BLaER1 treated with 17β-estradiol and CSF1 and Interleukin-3, amounts not matched to agents 10 nM and 100 nM (cell line): ENCODE measurements around the gene TLCD4.

Experiments used
- H3K27ac ChIP-seq, 11 experiments: shearing (Covaris generic); formaldehyde crosslinking; 2 replicates each; pipeline ENCODE4 v1.8.1; 2022
- H3K27me3 ChIP-seq, 11 experiments: shearing (Covaris generic); formaldehyde crosslinking; 2 replicates each; pipeline ENCODE4 v1.8.1; 2022
- H3K36me3 ChIP-seq, 11 experiments: shearing (Covaris generic); formaldehyde crosslinking; 2 replicates each; pipeline ENCODE4 v1.8.1; 2022
- H3K4me1 ChIP-seq, 10 experiments: shearing (Covaris generic); formaldehyde crosslinking; 2 replicates each; pipeline ENCODE4 v1.8.1; 2022
- H3K4me2 ChIP-seq, 11 experiments: shearing (Covaris generic); formaldehyde crosslinking; 2 replicates each; pipeline ENCODE4 v1.8.1; 2022
- H3K4me3 ChIP-seq, 10 experiments: shearing (Covaris generic); formaldehyde crosslinking; 2 replicates each; pipeline ENCODE4 v1.8.1; 2022
- H3K9ac ChIP-seq, 11 experiments: shearing (Covaris generic); formaldehyde crosslinking; 2 replicates each; pipeline ENCODE4 v1.8.1; 2022
- H3K9me3 ChIP-seq, 11 experiments: shearing (Covaris generic); formaldehyde crosslinking; replicated peaks in 1 of 11; 2 replicates each; pipeline ENCODE4 v1.8.1; 2022
- H4K20me1 ChIP-seq, 11 experiments: shearing (Covaris generic); formaldehyde crosslinking; 2 replicates each; pipeline ENCODE4 v1.8.1; 2022
- Cebpa-rat ChIP-seq, 11 experiments: shearing (Covaris generic); IDR thresholded peaks; 2 replicates each; pipeline ENCODE4 v1.8.1; 2022

The TLCD4 gene, protein sequence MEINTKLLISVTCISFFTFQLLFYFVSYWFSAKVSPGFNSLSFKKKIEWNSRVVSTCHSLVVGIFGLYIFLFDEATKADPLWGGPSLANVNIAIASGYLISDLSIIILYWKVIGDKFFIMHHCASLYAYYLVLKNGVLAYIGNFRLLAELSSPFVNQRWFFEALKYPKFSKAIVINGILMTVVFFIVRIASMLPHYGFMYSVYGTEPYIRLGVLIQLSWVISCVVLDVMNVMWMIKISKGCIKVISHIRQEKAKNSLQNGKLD

DNA sequence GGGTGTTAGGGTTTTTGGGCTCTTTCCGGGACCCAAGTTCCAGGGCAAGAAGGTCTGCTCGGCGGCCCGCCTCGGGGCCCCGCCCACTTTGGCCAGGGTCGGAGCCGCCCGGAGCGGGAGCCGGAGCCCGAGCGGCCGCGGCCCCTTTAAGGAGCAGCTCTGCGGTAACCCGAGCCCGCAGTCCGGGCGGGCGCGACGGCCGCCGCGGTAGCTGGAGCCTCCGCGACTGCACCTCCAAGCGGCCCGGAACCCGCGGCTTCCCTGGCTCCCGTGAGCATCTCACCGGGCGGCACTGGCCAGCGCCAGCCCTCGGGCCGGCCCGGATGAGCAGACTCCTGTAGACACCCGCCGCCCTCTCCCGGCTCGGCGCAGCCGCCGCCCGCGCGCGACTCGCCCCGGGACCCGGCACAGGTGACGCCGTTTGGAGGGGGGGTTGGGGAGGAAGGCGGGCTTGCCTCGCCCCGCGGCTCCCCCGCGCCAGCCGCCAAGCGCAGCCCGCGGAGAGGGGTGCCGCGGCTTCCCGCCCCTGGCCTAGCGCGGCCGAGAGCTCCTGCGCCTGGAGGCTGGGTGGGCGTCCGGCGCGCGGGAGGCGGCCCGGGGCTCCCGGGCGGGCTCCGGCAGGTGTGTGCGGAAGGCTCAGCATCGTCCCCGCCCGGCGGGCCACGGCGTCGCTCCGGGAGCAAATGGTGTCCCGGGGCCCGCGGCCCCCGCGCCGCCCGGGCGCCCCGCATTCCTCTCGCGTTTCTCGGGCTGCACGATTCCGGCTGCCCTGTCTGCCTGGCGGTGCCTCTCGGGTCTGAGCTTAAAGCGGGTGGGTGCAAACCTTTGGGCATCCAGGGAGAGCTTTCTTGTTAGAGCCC, at the start of gene TLCD4:
Gene TLCD4, plus strand, starts transcription at position 149 of the 860 bp plus-strand sequence. CDS start 26,547 bp downstream, outside the sequence.
- Histone ChIP-seq H3K4me2 (peak within 1 kb of the TSS; percentile 92 to 100 (median 99)), H3K27me3 (peaks cover 42 to 55% (median 51%) of the 10 kb centered on the region in 11 experiments), H3K9ac (peak within 1 kb of the TSS; percentile 46 to 76 (median 68)), H3K4me3 (peak within 1 kb of the TSS; percentile 70 to 82 (median 73)), H3K4me1 (peaks cover 0 to 15% (median 12%) of the 10 kb centered on the region in 10 experiments; a peak in 12 of 20 replicates), H3K9me3 (no peaks in the 10 kb centered on the region), H3K36me3 (no peaks in the 10 kb centered on the region), H4K20me1 (peaks cover 0 to 11% (median 0%) of the 10 kb centered on the region in 11 experiments; a peak in 3 of 22 replicates), H3K27ac (peak within 1 kb of the TSS in 2 of 11 experiments; percentile 11 to 38; a peak in 2 of 22 replicates)
- TF ChIP-seq Cebpa-rat (IDR thresholded peaks at IDR 0.05): no peak

GRCh38 chr1:95067568-95067967, 49.6 kb upstream of the TLCD4 start:
- Histone ChIP-seq H3K27ac (0 out of 22 replicates have a peak overlapping the region, but pooled peaks of 1 of the 11 experiments have one; percentile 13), H3K4me3 (no peak overlapping the region), H4K20me1 (no peaks in the 10 kb centered on the region), H3K9ac (no peak overlapping the region), H3K4me1 (peaks cover 9 to 31% (median 21%) of the 10 kb centered on the region in 10 experiments), H3K36me3 (peaks cover 10 to 31% (median 24%) of the 10 kb centered on the region in 11 experiments; a peak in 21 of 22 replicates), H3K9me3 (no peaks in the 10 kb centered on the region), H3K27me3 (no peaks in the 10 kb centered on the region), H3K4me2 (peak overlapping the region in 5 of 11 experiments; percentile 21 to 56 (median 38); a peak in 4 of 22 replicates)
- no peak for TF ChIP-seq Cebpa-rat (IDR thresholded peaks at IDR 0.05)

GRCh38 chr1:95068956-95069709, 48.0 kb upstream of the TLCD4 start:
- TF ChIP-seq Cebpa-rat (IDR thresholded peaks at IDR 0.05): no peak
- Histone ChIP-seq H3K4me3 (no peak overlapping the region), H3K9ac (no peak overlapping the region), H4K20me1 (no peaks in the 10 kb centered on the region), H3K9me3 (no peaks in the 10 kb centered on the region), H3K27ac (no peak overlapping the region), H3K4me1 (peaks cover 17 to 38% (median 28%) of the 10 kb centered on the region in 10 experiments), H3K27me3 (no peaks in the 10 kb centered on the region), H3K36me3 (peaks cover 2 to 15% (median 10%) of the 10 kb centered on the region in 11 experiments; a peak in 18 of 22 replicates), H3K4me2 (no peak overlapping the region)

- Histone ChIP-seq H3K27ac (no peak overlapping the region), H3K9ac (no peak overlapping the region), H4K20me1 (no peaks in the 10 kb centered on the region), H3K4me3 (no peak overlapping the region), H3K9me3 (no peaks in the 10 kb centered on the region), H3K27me3 (no peaks in the 10 kb centered on the region), H3K36me3 (peaks cover 0 to 9% (median 6%) of the 10 kb centered on the region in 11 experiments; a peak in 13 of 22 replicates), H3K4me2 (no peak overlapping the region), H3K4me1 (peaks cover 17 to 38% (median 28%) of the 10 kb centered on the region in 10 experiments)
- TF ChIP-seq Cebpa-rat (IDR thresholded peaks at IDR 0.05): no peak
Observed at GRCh38 chr1:95069710-95070093, 47.5 kb upstream of the TLCD4 start.

- Histone ChIP-seq H3K9ac (peak overlapping the region in 7 of 11 experiments; percentile 82 to 89 (median 88); a peak in 10 of 22 replicates), H3K27me3 (no peaks in the 10 kb centered on the region), H3K4me3 (peak overlapping the region; percentile 53 to 82 (median 70); a peak in 16 of 20 replicates), H3K27ac (peak overlapping the region in 3 of 11 experiments; percentile 75 to 94 (median 82); a peak in 3 of 22 replicates), H3K9me3 (no peaks in the 10 kb centered on the region), H3K4me1 (peaks cover 17 to 37% (median 26%) of the 10 kb centered on the region in 10 experiments), H3K4me2 (peak overlapping the region; percentile 76 to 94 (median 84)), H3K36me3 (peaks cover 0 to 7% (median 0%) of the 10 kb centered on the region in 11 experiments; a peak in 3 of 22 replicates), H4K20me1 (no peaks in the 10 kb centered on the region)
- TF ChIP-seq Cebpa-rat (IDR thresholded peaks at IDR 0.05): no peak
Observed at GRCh38 chr1:95071539-95071938, 45.6 kb upstream of the TLCD4 start.

GRCh38 chr1:95072117-95072516, 45.0 kb upstream of the TLCD4 start:
- no peaks in the 10 kb centered on the region for H4K20me1 ChIP-seq
- no peaks in the 10 kb centered on the region for H3K9me3 ChIP-seq
- H3K27me3 ChIP-seq: no peaks in the 10 kb centered on the region
- peak overlapping the region; percentile 75 to 94 (median 85); a peak in 21 of 22 replicates for H3K27ac ChIP-seq
- peak overlapping the region; percentile 53 to 82 (median 70) for H3K4me3 ChIP-seq
- H3K4me1 ChIP-seq: peaks cover 15 to 32% (median 20%) of the 10 kb centered on the region in 10 experiments
- no peak for TF ChIP-seq Cebpa-rat (IDR thresholded peaks at IDR 0.05)
- H3K36me3 ChIP-seq: peaks cover 0 to 7% (median 0%) of the 10 kb centered on the region in 11 experiments; a peak in 3 of 22 replicates
- peak overlapping the region; percentile 76 to 94 (median 84) for H3K4me2 ChIP-seq
- H3K9ac ChIP-seq: peak overlapping the region; percentile 81 to 89 (median 84); a peak in 21 of 22 replicates

GRCh38 chr1:95072532-95073419, 44.4 kb upstream of the TLCD4 start, which contains the start of gene ALG14:
Gene ALG14, minus strand, starts transcription at chr1:95072951. Its CDS starts 53 bp downstream, at chr1:95072898.
- Histone ChIP-seq H3K4me3 (peak within 1 kb of the TSS; percentile 53 to 82 (median 70)), H3K4me1 (peaks cover 14 to 25% (median 18%) of the 10 kb centered on the region in 10 experiments), H3K27me3 (no peaks in the 10 kb centered on the region), H3K9me3 (no peaks in the 10 kb centered on the region), H4K20me1 (no peaks in the 10 kb centered on the region), H3K27ac (peak within 1 kb of the TSS; percentile 75 to 94 (median 85)), H3K36me3 (peaks cover 0 to 7% (median 0%) of the 10 kb centered on the region in 11 experiments; a peak in 3 of 22 replicates), H3K4me2 (peak within 1 kb of the TSS; percentile 78 to 94 (median 86)), H3K9ac (peak within 1 kb of the TSS; percentile 81 to 89 (median 84))
- TF ChIP-seq Cebpa-rat (IDR thresholded peaks at IDR 0.05): no peak
